Vagina (tissue), 2 donors: ENCODE measurements around the gene HTR6.

Experiments
- POLR2AphosphoS5 ChIP-seq, 2 donors: sonication (generic); formaldehyde crosslinking; IDR thresholded peaks; one replicate each; pipeline ENCODE4 v1.9.0; 2017; ENCODE audit warnings: antibody characterized with exemption in 2 of 2, mild to moderate bottlenecking in 2 of 2, low read depth in 1 of 2; ENCODE audit not compliant: insufficient read depth in 1 of 2
- TF ChIP-seq, protein P1 (sequence below), 3 experiments: fragments of 450-650 bp in 2 of 3; fragments of 200-600 bp in 1 of 3; sonication (generic) in 1 of 3; IDR thresholded peaks; one replicate each; pipeline ENCODE4 v1.5.1; 2017 to 2019; ENCODE audit warnings: antibody characterized with exemption in 3 of 3, mild to moderate bottlenecking in 2 of 3, moderate library complexity in 2 of 3

DNA sequence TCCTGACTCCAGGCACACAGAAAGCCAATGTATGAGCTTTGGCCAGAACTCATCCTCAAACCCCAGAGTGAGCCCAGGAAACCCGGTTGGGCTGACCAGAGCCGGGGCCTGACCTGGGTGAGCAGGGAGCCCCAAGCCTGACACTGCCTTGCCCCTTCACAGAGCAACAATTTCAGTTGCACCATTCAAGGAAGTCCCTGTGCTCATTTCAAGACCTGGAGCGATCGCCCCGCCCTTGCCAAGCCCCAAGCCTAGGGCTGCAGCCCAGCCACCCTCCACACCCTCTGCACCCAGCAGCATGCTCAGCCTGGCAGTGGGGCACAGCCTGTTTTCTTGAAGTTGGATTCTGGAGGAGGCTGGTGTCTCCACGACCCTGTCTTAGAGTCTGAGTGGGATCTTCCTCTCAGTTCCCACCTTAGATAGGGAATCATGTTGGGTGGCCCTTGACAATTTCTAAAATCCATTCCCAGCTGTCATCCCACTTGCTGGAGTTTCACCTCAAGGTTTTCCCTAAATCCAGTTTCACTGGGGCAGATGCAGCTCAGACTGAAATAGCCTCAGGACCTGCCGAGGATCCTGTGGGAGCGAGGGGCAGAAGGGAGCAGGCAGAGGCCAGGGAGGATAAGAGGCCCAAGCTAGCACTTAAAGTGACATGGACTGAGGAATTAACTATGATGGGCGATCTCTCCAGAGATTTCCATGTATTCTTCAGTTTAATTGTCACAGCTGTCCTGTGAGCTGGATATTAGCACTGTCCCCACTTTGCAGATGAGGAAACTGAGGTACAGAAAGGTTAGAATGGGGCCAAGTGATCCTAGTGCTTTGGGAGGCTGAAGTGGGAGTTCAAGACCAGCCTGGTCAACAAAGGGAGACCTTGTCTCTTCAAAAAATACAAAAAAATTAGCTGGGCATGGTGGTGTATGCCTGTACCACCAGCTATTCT is 18.0 kb upstream of the HTR6 start:
- TF ChIP-seq, protein P1, sequence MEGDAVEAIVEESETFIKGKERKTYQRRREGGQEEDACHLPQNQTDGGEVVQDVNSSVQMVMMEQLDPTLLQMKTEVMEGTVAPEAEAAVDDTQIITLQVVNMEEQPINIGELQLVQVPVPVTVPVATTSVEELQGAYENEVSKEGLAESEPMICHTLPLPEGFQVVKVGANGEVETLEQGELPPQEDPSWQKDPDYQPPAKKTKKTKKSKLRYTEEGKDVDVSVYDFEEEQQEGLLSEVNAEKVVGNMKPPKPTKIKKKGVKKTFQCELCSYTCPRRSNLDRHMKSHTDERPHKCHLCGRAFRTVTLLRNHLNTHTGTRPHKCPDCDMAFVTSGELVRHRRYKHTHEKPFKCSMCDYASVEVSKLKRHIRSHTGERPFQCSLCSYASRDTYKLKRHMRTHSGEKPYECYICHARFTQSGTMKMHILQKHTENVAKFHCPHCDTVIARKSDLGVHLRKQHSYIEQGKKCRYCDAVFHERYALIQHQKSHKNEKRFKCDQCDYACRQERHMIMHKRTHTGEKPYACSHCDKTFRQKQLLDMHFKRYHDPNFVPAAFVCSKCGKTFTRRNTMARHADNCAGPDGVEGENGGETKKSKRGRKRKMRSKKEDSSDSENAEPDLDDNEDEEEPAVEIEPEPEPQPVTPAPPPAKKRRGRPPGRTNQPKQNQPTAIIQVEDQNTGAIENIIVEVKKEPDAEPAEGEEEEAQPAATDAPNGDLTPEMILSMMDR (IDR thresholded peaks at IDR 0.05), result no peak
- peak in 1 of 2 donors; percentile 50 for TF ChIP-seq POLR2AphosphoS5 (IDR thresholded peaks at IDR 0.05; ENCODE audit: insufficient read depth in 1 of 2, low read depth in 1 of 2)
